ENCODE results near the gene SERPINI1. TPM values are rescaled to one million over a fixed set of nuclear protein-coding genes. Genes with fewer than 3 reads are reported as not detected.

SERPINI1 gene
- total and polyA plus RNA-seq, 2 of the 8 experiments (the other 6 are each of a cell fraction or from before 2014, with no cell fraction given), result 5.3 to 9.9 TPM

- H3K4me1 ChIP-seq (replicated peaks in 1 of 4; ENCODE audit: control insufficient read depth in 3 of 4, insufficient read depth in 4 of 4, low read length in 3 of 4), result no peaks in the 10 kb centered on the region
- no peak overlapping the region for H4K91ac ChIP-seq (replicated peaks; ENCODE audit: insufficient read length, low read length)
- no peaks in the 10 kb centered on the region for H3K79me1 ChIP-seq (ENCODE audit: low read depth, low read length)
- H3K4me3 ChIP-seq (ENCODE audit: extremely low read depth in 1 of 4, insufficient read depth in 2 of 4, low read depth in 3 of 4, low read length in 4 of 4), result no peak overlapping the region
- H3K23me2 ChIP-seq (ENCODE audit: low read depth, low read length), result no peaks in the 10 kb centered on the region
- no peak overlapping the region for H2AK5ac ChIP-seq (ENCODE audit: low read depth, low read length)
- no peak overlapping the region for H3K56ac ChIP-seq (replicated peaks; ENCODE audit: insufficient read length, low read depth, low read length)
- H2BK12ac ChIP-seq (ENCODE audit: low read depth, low read length), result no peak overlapping the region
- no peak overlapping the region for H3K18ac ChIP-seq (ENCODE audit: extremely low read depth, low read length)
- H2BK15ac ChIP-seq (ENCODE audit: low read length), result no peak overlapping the region
- no peak overlapping the region for H3K9ac ChIP-seq (replicated peaks in 1 of 4; ENCODE audit: extremely low read depth in 1 of 4, low read depth in 3 of 4, low read length in 3 of 4)
- H3K27ac ChIP-seq (ENCODE audit: low read depth, low read length), result no peak overlapping the region
- no peak overlapping the region for H4K8ac ChIP-seq (ENCODE audit: extremely low read depth, insufficient read depth, low read length)
- ChIA-PET POLR2A (ENCODE audit: partially characterized antibody) (no interaction called here), CTCF (ENCODE audit: partially characterized antibody) (interaction anchor here (1.2 kb wide), 2 partner anchors 73 to 401 kb away, joined by 3 to 4 read pairs; no protein-coding TSS in a partner anchor)
- no peaks in the 10 kb centered on the region for H3K36me3 ChIP-seq (ENCODE audit: control insufficient read depth in 2 of 4, insufficient read depth in 4 of 4, low read length in 3 of 4)
- no peak overlapping the region for H3K4ac ChIP-seq (replicated peaks; ENCODE audit: insufficient read length, low read depth, low read length)
- peak overlapping the region; percentile 17; the same call in 1 of the 2 replicates for H2AFZ ChIP-seq (ENCODE audit: low read length)
- H2BK120ac ChIP-seq (replicated peaks; ENCODE audit: low read depth, low read length), result no peak overlapping the region
- FAIRE-seq, result no peak
- H3K14ac ChIP-seq (ENCODE audit: insufficient read length), result no peak overlapping the region
- no peak overlapping the region for H4K5ac ChIP-seq (ENCODE audit: insufficient read length, low read depth, low read length)
- no peak overlapping the region for H3K23ac ChIP-seq (ENCODE audit: insufficient read length)
- H3K9me3 ChIP-seq (ENCODE audit: insufficient read depth in 2 of 2, low read depth in 1 of 2, low read length in 1 of 2), result no peaks in the 10 kb centered on the region
- no peak overlapping the region for H2BK5ac ChIP-seq (ENCODE audit: low read depth, low read length)
- 89% methylated on average over 2 of the region's 2 CpGs; no CpG with 5 or more reads in 1 of the 2 experiments for WGBS, 2 experiments (ENCODE audit: extremely low coverage in 1 of 2, insufficient coverage in 1 of 2, insufficient read length in 1 of 2, insufficient replicate concordance in 2 of 2, low coverage in 1 of 2, low lambda C conversion rate in 2 of 2, missing lambda C conversion rate in 1 of 2)
- H4K20me1 ChIP-seq (replicated peaks in 1 of 2; ENCODE audit: control insufficient read depth in 1 of 2, insufficient read depth in 2 of 2, low read length in 2 of 2), result no peaks in the 10 kb centered on the region
- no peaks in the 10 kb centered on the region for H3K79me2 ChIP-seq (ENCODE audit: control insufficient read depth in 1 of 2, insufficient read depth in 2 of 2, low read length in 2 of 2)
- H3K4me2 ChIP-seq (ENCODE audit: insufficient read depth in 1 of 2, low read depth in 2 of 2, low read length in 2 of 2), result no peak overlapping the region
- H3K27me3 ChIP-seq (replicated peaks in 1 of 4; ENCODE audit: control insufficient read depth in 3 of 4, extremely low read depth in 1 of 4, insufficient read depth in 3 of 4, low read length in 3 of 4), result no peaks in the 10 kb centered on the region
- DNase-seq (ENCODE audit: low read depth in 1 of 2, low spot score in 2 of 2), result no peak
- no peak overlapping the region for H2BK20ac ChIP-seq (ENCODE audit: low read length)
- TF ChIP-seq TBP (IDR thresholded peaks at IDR 0.05; ENCODE audit: low read depth, low read length) (no peak), SP4 (IDR thresholded peaks at IDR 0.05; ENCODE audit: low read length) (no peak), CHD1 (IDR thresholded peaks at IDR 0.05; ENCODE audit: low read depth, low read length) (no peak), POLR2AphosphoS5 (IDR thresholded peaks at IDR 0.05; ENCODE audit: low read depth, low read length) (no peak), SAP30 (IDR thresholded peaks at IDR 0.05; ENCODE audit: insufficient read depth, insufficient replicate concordance, low read length) (no peak)
Observed at GRCh38 chr3:167808910-167809309, 73.4 kb downstream of the SERPINI1 start.

Measured in H1 (cell line).